NT2/D1 (cell line): ENCODE data around the gene FGF1.

Source experiments
- SUZ12 ChIP-seq: IDR thresholded peaks from 2 replicates; pipeline ENCODE4 v1.6.1; 2011; ENCODE audit not compliant: insufficient read length, insufficient read depth; ENCODE audit errors: extremely low read depth
- YY1 ChIP-seq: IDR thresholded peaks from 2 replicates; pipeline ENCODE4 v1.6.1; 2011; ENCODE audit not compliant: insufficient read length, insufficient read depth
- ZNF274 ChIP-seq: IDR thresholded peaks from 2 replicates; pipeline ENCODE4 v1.6.1; 2011; ENCODE audit warnings: mild to moderate bottlenecking, low read depth, low read length

DNA sequence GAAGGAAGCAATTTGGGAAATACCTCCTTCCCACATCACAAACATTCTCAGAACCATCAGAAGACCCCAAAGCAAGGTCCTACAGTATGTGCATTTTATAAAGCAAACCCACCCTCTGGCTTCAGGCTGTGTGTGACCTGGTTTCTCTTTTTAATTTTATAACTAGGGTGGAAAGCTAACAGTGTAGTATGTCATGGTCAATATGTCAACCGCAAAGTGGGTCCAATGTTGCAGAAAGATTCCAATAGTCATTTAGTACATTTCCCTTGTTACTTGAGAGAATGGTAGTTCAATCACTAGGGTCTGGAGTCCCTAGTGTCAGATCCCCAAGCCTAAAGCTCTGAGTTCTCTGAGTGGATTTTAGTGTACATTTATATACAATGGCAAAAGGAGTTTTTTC, 96.2 kb downstream of the FGF1 start:
- TF ChIP-seq ZNF274 (no peak), SUZ12 (no peak), YY1 (no peak)
